NT2/D1 (cell line): ENCODE results near the gene ERC1.

ENCODE experiments used
- DNase-seq: peaks from one replicate; pipeline ENCODE4 v3.0.0-alpha.2; 2011; ENCODE audit warnings: low read depth, low spot score
- H3K27me3 ChIP-seq: 2 replicates; pipeline ENCODE4 v1.6.0; 2011; ENCODE audit warnings: mild to moderate bottlenecking; ENCODE audit not compliant: insufficient read length, insufficient read depth
- H3K36me3 ChIP-seq: 2 replicates; pipeline ENCODE4 v1.6.1; 2011; ENCODE audit warnings: mild to moderate bottlenecking, low read length, mixed read lengths; ENCODE audit not compliant: insufficient read depth, insufficient read length
- H3K4me1 ChIP-seq: 2 replicates; pipeline ENCODE4 v1.5.1; 2011; ENCODE audit not compliant: insufficient read depth, insufficient read length
- H3K4me3 ChIP-seq: 2 replicates; pipeline ENCODE4 v1.5.1; 2011; ENCODE audit warnings: low read depth; ENCODE audit not compliant: insufficient read length
- H3K9ac ChIP-seq: 2 replicates; pipeline ENCODE4 v1.6.0; 2011; ENCODE audit warnings: low read depth; ENCODE audit not compliant: insufficient read length
- H3K9me3 ChIP-seq: 2 replicates; pipeline ENCODE4 v1.5.1; 2011; ENCODE audit warnings: mild to moderate bottlenecking, low read length; ENCODE audit not compliant: insufficient read depth
- SUZ12 ChIP-seq: IDR thresholded peaks from 2 replicates; pipeline ENCODE4 v1.6.1; 2011; ENCODE audit not compliant: insufficient read length, insufficient read depth; ENCODE audit errors: extremely low read depth
- YY1 ChIP-seq: IDR thresholded peaks from 2 replicates; pipeline ENCODE4 v1.6.1; 2011; ENCODE audit not compliant: insufficient read length, insufficient read depth
- ZNF274 ChIP-seq: IDR thresholded peaks from 2 replicates; pipeline ENCODE4 v1.6.1; 2011; ENCODE audit warnings: mild to moderate bottlenecking, low read depth, low read length

The ERC1 gene

DNA sequence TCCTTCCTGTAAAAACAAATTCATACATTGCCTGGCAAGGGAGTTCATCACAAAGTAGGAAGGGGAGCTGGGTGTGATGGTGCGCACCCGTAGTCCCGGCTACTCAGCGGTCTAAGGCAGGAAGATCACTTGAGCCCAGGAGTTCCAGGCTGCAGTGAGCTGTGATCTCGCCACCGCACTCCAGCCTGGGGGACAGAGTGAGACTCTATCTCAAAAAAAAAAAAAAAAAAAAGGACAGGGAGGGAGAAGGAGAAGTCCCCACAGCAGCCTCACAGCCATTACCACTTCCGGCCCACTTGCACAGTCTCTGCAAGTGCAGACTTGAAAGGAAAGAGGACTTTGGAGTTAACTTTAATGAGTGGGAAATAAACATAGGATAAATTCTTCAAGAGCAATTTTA, 482.4 kb downstream of the ERC1 start:
- H3K9ac ChIP-seq: no peak overlapping the region
- peaks cover 13% of the 10 kb centered on the region for H3K4me1 ChIP-seq

GRCh38 chr12:1474041-1474573, 483.1 kb downstream of the ERC1 start:
- H3K9ac ChIP-seq: no peak overlapping the region

More for the DNA sequence above, 482.4 kb downstream of the ERC1 start:
- no peak overlapping the region for H3K4me3 ChIP-seq
- H3K9me3 ChIP-seq: peaks cover 23% of the 10 kb centered on the region
- DNase-seq: no peak
- no peaks in the 10 kb centered on the region for H3K36me3 ChIP-seq
- TF ChIP-seq ZNF274: no peak
- H3K27me3 ChIP-seq: no peaks in the 10 kb centered on the region

DNA sequence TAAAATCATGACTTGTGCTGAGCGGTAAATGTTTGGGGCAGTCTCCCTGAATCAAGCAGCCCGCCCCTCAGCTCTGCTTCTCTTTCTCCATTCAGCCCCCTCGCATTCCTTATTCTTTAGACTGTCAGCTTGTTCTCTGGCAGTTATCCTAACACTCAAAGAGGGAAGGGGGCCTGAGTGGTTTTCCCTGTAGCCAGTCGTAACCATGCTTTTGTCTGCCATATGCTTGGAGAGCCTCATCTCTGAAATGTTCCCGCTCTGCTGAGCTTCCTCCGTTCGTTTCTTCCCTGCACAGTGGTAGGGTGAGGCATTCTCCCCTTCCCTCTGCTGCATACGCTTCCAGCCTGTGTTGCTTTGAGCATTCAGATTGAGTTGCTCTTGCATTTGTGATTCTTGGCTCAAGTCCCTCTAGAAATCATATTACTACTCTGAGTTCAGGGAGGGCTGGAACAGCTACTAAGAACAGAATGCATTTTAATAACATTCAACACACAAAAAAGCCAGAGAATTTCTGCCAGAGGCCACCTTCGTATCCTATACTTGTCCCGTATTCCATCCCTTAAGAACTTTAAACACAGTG, 483.6 kb downstream of the ERC1 start:
- H3K4me1 ChIP-seq: peaks cover 8% of the 10 kb centered on the region
- H3K36me3 ChIP-seq: no peaks in the 10 kb centered on the region
- H3K27me3 ChIP-seq: no peaks in the 10 kb centered on the region
- peak; percentile 78 for DNase-seq
- H3K9me3 ChIP-seq: peaks cover 23% of the 10 kb centered on the region
- H3K9ac ChIP-seq: peak overlapping the region; percentile 21
- TF ChIP-seq YY1 (no peak), SUZ12 (no peak), ZNF274 (no peak)
- H3K4me3 ChIP-seq: no peak overlapping the region

More at GRCh38 chr12:1474041-1474573, 483.1 kb downstream of the ERC1 start:
- peaks cover 12% of the 10 kb centered on the region for H3K4me1 ChIP-seq
- no peak overlapping the region for H3K4me3 ChIP-seq
- H3K36me3 ChIP-seq: no peaks in the 10 kb centered on the region
- peaks cover 23% of the 10 kb centered on the region for H3K9me3 ChIP-seq
- TF ChIP-seq YY1 (no peak), SUZ12 (no peak), ZNF274 (no peak)
- peak; percentile 72 for DNase-seq
- H3K27me3 ChIP-seq: no peaks in the 10 kb centered on the region

GRCh38 chr12:1479645-1480044, 488.6 kb downstream of the ERC1 start:
- Histone ChIP-seq H3K9me3 (peaks cover 4% of the 10 kb centered on the region; the same call in 1 of the 2 replicates), H3K9ac (no peak overlapping the region)

DNA sequence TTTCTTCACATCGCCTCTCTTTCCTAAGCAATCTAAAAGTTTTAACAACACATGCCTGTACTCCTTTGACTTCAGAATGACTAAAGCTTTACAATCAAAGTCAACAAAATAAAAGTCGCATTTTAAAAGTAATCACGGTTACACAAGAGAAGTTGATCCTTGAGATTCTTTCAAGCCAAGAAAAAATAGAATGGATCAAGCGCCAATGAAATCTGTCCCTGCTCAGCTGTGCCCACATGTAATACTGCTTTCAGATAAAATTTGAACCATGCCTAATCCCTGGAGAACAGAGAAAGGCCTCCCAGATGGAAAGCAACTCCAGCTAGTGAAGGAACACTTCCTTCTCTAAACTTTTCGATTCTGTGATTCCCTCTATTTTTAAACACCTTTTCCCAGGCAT, 490.3 kb downstream of the ERC1 start:
- Histone ChIP-seq H3K27me3 (no peaks in the 10 kb centered on the region), H3K9me3 (peaks cover 3% of the 10 kb centered on the region; the same call in 1 of the 2 replicates), H3K36me3 (no peaks in the 10 kb centered on the region), H3K4me1 (no peaks in the 10 kb centered on the region), H3K9ac (no peak overlapping the region), H3K4me3 (no peak overlapping the region)
- no peak for TF ChIP-seq ZNF274
- TF ChIP-seq YY1: no peak
- TF ChIP-seq SUZ12: no peak
- no peak for DNase-seq

More at GRCh38 chr12:1479645-1480044, 488.6 kb downstream of the ERC1 start:
- Histone ChIP-seq H3K4me1 (peaks cover 4% of the 10 kb centered on the region), H3K4me3 (no peak overlapping the region), H3K27me3 (no peaks in the 10 kb centered on the region), H3K36me3 (no peaks in the 10 kb centered on the region)
- no peak for DNase-seq
- TF ChIP-seq SUZ12 (no peak), ZNF274 (no peak), YY1 (no peak)

DNA sequence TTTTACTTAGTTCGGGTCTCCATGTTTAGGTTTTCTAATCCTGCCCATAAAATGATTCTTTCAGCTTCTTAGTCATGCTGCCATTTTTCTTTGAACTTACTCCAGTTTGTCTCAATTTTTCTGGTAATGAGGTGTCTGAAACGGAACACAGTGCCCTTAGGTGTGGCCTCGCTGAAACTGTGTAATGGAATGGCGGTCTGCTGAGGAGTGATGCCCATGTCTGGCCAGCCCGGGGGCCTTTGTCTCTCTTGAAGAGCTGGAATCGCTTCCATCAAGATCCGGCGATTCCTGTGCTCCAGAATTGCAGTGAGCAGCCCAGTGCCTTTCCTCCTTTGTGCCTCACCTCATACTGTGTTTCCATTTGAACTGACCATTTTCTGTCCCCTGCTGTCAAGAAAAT, 490.9 kb downstream of the ERC1 start:
- no peak for DNase-seq
- H3K9me3 ChIP-seq: no peaks in the 10 kb centered on the region
- no peak overlapping the region for H3K9ac ChIP-seq
- TF ChIP-seq ZNF274 (no peak), YY1 (no peak), SUZ12 (no peak)
- H3K4me3 ChIP-seq: no peak overlapping the region
- no peaks in the 10 kb centered on the region for H3K36me3 ChIP-seq
- no peaks in the 10 kb centered on the region for H3K4me1 ChIP-seq
- no peaks in the 10 kb centered on the region for H3K27me3 ChIP-seq

DNA sequence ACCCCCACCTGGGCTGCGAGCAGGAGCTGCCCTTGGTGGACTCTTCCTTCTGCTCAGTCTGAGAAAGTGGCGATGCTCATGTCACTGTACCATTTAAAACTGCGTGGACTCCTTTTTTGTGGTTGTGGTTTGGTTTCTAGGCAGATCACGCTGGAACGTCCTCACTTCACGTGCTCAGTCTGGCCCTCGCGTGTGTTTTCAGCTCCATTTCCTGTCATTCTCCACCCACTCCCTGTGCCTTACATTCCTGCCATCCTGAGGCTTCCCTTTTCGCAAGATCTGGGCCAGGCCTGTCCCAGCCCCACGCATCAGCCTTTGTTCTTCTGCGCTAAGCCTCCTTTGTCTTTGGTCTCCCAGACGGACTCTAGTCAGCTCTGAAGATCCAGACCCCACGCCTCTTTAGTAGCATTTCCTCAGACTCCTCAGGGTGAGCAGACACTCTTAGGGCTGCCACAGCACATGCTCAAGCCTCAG, 497.9 kb downstream of the ERC1 start:
- peak overlapping the region; percentile 4 for H3K9ac ChIP-seq
- no peak for DNase-seq
- H3K9me3 ChIP-seq: no peaks in the 10 kb centered on the region
- H3K4me1 ChIP-seq: peaks cover 11% of the 10 kb centered on the region
- no peak for TF ChIP-seq SUZ12
- no peaks in the 10 kb centered on the region for H3K27me3 ChIP-seq
- H3K4me3 ChIP-seq: no peak overlapping the region
- H3K36me3 ChIP-seq: peaks cover 27% of the 10 kb centered on the region

GRCh38 chr12:1491983-1492697, 501.1 kb downstream of the ERC1 start:
- Histone ChIP-seq H3K36me3 (peaks cover 29% of the 10 kb centered on the region), H3K4me3 (no peak overlapping the region), H3K9me3 (no peaks in the 10 kb centered on the region), H3K9ac (no peak overlapping the region), H3K4me1 (peaks cover 11% of the 10 kb centered on the region), H3K27me3 (no peaks in the 10 kb centered on the region)
- DNase-seq: no peak
- no peak for TF ChIP-seq YY1
- no peak for TF ChIP-seq ZNF274
- TF ChIP-seq SUZ12: no peak
